NB4 (cell line): ENCODE results near the gene UNC79.

Experiments
- MYC ChIP-seq: IDR thresholded peaks from 2 replicates; pipeline ENCODE4 v1.6.1; 2011; ENCODE audit warnings: low read depth, low read length
- TF ChIP-seq, protein P1 (sequence below): IDR thresholded peaks from one replicate; pipeline ENCODE4 v1.5.1; 2012; ENCODE audit warnings: low read depth, low read length

DNA sequence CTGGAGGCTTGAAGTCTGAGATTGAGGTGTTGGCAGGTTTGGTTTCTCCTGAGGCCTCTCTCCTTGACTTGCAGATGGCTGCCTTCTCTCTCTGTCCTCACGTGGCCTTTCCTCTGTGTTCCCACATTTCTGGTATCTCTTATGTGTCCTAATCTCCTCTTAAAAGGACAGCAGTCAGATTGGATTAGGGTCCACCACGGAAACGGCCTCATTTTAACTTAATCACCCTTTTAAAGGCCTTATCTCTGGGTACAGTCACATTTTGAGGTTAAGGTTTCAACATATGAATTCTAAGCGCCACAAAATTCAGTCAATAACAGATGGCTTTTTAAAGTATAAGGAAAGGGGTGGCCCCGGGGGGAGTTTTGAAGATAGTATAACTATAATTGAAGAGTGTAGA is 33.5 kb downstream of the UNC79 start:
- TF ChIP-seq MYC, result no peak
- TF ChIP-seq, protein P1, sequence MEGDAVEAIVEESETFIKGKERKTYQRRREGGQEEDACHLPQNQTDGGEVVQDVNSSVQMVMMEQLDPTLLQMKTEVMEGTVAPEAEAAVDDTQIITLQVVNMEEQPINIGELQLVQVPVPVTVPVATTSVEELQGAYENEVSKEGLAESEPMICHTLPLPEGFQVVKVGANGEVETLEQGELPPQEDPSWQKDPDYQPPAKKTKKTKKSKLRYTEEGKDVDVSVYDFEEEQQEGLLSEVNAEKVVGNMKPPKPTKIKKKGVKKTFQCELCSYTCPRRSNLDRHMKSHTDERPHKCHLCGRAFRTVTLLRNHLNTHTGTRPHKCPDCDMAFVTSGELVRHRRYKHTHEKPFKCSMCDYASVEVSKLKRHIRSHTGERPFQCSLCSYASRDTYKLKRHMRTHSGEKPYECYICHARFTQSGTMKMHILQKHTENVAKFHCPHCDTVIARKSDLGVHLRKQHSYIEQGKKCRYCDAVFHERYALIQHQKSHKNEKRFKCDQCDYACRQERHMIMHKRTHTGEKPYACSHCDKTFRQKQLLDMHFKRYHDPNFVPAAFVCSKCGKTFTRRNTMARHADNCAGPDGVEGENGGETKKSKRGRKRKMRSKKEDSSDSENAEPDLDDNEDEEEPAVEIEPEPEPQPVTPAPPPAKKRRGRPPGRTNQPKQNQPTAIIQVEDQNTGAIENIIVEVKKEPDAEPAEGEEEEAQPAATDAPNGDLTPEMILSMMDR, result no peak
